ENCODE results near the gene PPIF. TPM values are rescaled to one million over a fixed set of nuclear protein-coding genes. Genes with fewer than 3 reads are reported as not detected.

Gene PPIF
- total and polyA plus RNA-seq, 7 donors: 26.4 to 74.9 (median 48.5) TPM

DNA sequence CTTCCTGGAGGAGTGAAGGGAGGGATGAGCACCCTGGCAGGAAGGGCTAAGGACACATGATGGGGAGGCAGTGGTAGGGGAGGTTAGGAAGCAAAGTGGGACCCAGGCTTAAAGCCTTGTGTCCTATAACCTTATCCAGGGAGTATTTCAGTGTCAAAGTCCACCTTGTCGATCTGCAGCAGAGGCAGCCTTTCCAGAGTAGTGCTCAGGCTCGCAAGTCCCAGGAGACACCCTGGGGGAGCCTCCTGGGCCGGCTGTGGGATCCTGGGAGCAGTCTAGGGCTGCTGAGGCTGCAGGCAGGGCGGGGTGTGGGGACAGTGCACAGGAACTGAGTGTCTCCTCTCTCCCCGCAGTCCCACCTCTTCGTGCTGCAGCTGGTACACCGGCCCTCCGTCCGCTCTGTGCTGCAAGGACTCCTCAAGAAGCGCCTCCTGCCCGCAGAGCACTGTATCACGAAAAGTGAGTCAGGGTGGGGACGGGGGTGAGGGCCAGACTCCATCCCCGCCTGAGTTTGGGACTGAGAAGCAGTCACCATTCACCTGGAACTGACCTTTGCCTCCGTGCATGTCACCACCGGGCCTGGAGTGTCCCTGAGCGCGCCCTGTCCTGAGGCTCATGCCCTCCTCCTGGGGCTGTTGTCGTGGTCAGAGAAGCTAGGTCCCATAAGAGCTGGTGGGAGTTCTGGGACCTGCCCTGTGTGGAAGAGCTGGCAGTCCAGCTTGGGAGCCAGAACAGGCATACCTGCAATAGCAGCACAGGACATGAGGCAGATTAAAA is 45.3 kb upstream of the PPIF start:
- 88% methylated on average over 19 of the region's 19 CpGs for WGBS, 2 donors
- no peak overlapping the region for H3K4me3 ChIP-seq
- H3K4me1 ChIP-seq: peaks cover 0 to 32% (median 28%) of the 10 kb centered on the region in 4 donors
- H3K27me3 ChIP-seq: no peaks in the 10 kb centered on the region
- intact Hi-C loops (cut with DNase I): no loop called here
- H3K36me3 ChIP-seq: peaks cover 69 to 100% (median 87%) of the 10 kb centered on the region in 4 donors
- no peak overlapping the region for H3K27ac ChIP-seq
- TF ChIP-seq, protein P1, sequence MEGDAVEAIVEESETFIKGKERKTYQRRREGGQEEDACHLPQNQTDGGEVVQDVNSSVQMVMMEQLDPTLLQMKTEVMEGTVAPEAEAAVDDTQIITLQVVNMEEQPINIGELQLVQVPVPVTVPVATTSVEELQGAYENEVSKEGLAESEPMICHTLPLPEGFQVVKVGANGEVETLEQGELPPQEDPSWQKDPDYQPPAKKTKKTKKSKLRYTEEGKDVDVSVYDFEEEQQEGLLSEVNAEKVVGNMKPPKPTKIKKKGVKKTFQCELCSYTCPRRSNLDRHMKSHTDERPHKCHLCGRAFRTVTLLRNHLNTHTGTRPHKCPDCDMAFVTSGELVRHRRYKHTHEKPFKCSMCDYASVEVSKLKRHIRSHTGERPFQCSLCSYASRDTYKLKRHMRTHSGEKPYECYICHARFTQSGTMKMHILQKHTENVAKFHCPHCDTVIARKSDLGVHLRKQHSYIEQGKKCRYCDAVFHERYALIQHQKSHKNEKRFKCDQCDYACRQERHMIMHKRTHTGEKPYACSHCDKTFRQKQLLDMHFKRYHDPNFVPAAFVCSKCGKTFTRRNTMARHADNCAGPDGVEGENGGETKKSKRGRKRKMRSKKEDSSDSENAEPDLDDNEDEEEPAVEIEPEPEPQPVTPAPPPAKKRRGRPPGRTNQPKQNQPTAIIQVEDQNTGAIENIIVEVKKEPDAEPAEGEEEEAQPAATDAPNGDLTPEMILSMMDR (IDR thresholded peaks at IDR 0.05): no peak
- TF ChIP-seq POLR2A (IDR thresholded peaks at IDR 0.05) (no peak), EP300 (IDR thresholded peaks at IDR 0.05) (no peak), POLR2AphosphoS5 (IDR thresholded peaks at IDR 0.05) (no peak)
- no peak for DNase-seq
- H3K9me3 ChIP-seq: no peaks in the 10 kb centered on the region

GRCh38 chr10:79303631-79304478 is 43.4 kb upstream of the PPIF start:
- H3K9me3 ChIP-seq: no peaks in the 10 kb centered on the region
- intact Hi-C loops (cut with DNase I): no loop called here
- DNase-seq: no peak
- 94 to 95% methylated on average over 25 of the region's 25 CpGs for WGBS, 2 donors
- peaks cover 80 to 100% (median 90%) of the 10 kb centered on the region in 4 donors for H3K36me3 ChIP-seq
- H3K27me3 ChIP-seq: no peaks in the 10 kb centered on the region
- peaks cover 0 to 14% (median 10%) of the 10 kb centered on the region in 4 donors for H3K4me1 ChIP-seq
- TF ChIP-seq EP300 (IDR thresholded peaks at IDR 0.05) (no peak), POLR2A (IDR thresholded peaks at IDR 0.05) (no peak), POLR2AphosphoS5 (IDR thresholded peaks at IDR 0.05) (no peak)
- TF ChIP-seq, protein P1 (IDR thresholded peaks at IDR 0.05): no peak
- no peak overlapping the region for H3K27ac ChIP-seq
- H3K4me3 ChIP-seq: no peak overlapping the region

- DNase-seq: no peak
- H3K27ac ChIP-seq: no peak overlapping the region
- 70 to 77% methylated on average over 6 of the region's 6 CpGs for WGBS, 2 donors
- peaks cover 73 to 100% (median 93%) of the 10 kb centered on the region in 4 donors for H3K36me3 ChIP-seq
- TF ChIP-seq, protein P1 (IDR thresholded peaks at IDR 0.05): no peak
- TF ChIP-seq POLR2AphosphoS5 (IDR thresholded peaks at IDR 0.05) (no peak), EP300 (IDR thresholded peaks at IDR 0.05) (no peak), POLR2A (IDR thresholded peaks at IDR 0.05) (no peak)
- H3K4me1 ChIP-seq: peaks cover 0 to 7% (median 4%) of the 10 kb centered on the region in 4 donors
- intact Hi-C loops (cut with DNase I): no loop called here
- no peak overlapping the region for H3K4me3 ChIP-seq
- H3K27me3 ChIP-seq: no peaks in the 10 kb centered on the region
- H3K9me3 ChIP-seq: no peaks in the 10 kb centered on the region
Observed at GRCh38 chr10:79304479-79305087, 42.7 kb upstream of the PPIF start.

GRCh38 chr10:79305515-79305914 is 41.8 kb upstream of the PPIF start:
- Histone ChIP-seq H3K4me3 (no peak overlapping the region), H3K9me3 (no peaks in the 10 kb centered on the region), H3K27me3 (no peaks in the 10 kb centered on the region), H3K36me3 (peaks cover 68 to 100% (median 87%) of the 10 kb centered on the region in 4 donors), H3K27ac (no peak overlapping the region), H3K4me1 (peaks cover 0 to 12% (median 9%) of the 10 kb centered on the region in 4 donors)
- intact Hi-C loops (cut with DNase I): no loop called here
- WGBS, 2 donors: 85 to 90% methylated on average over 8 of the region's 8 CpGs
- DNase-seq: no peak
- TF ChIP-seq POLR2A (IDR thresholded peaks at IDR 0.05) (no peak), EP300 (IDR thresholded peaks at IDR 0.05) (no peak), POLR2AphosphoS5 (IDR thresholded peaks at IDR 0.05) (no peak)
- TF ChIP-seq, protein P1 (IDR thresholded peaks at IDR 0.05): no peak
